ENCODE results near the gene HAL.

DNA sequence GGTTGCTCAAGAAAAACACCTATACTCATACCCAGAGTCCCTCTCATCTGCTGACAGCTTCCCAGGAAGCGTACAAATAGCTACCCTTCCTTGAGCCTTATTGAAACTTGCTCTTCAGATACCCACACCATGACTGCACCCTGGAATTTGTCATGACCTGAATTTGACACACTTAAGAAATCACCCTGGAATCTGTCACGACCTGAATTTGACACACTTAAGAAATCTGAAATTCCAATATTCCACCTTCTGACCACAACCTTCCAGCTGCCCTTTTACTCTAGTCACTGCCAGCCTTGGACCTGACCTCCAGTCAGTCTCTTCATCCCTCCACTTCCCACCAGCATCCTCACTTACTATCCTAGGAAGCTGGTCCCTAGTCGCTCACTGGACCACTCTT lies 1.1 kb upstream of the HAL start:
- no peak for TF ChIP-seq POLR2A (IDR thresholded peaks at IDR 0.05)
- TF ChIP-seq, protein P1, sequence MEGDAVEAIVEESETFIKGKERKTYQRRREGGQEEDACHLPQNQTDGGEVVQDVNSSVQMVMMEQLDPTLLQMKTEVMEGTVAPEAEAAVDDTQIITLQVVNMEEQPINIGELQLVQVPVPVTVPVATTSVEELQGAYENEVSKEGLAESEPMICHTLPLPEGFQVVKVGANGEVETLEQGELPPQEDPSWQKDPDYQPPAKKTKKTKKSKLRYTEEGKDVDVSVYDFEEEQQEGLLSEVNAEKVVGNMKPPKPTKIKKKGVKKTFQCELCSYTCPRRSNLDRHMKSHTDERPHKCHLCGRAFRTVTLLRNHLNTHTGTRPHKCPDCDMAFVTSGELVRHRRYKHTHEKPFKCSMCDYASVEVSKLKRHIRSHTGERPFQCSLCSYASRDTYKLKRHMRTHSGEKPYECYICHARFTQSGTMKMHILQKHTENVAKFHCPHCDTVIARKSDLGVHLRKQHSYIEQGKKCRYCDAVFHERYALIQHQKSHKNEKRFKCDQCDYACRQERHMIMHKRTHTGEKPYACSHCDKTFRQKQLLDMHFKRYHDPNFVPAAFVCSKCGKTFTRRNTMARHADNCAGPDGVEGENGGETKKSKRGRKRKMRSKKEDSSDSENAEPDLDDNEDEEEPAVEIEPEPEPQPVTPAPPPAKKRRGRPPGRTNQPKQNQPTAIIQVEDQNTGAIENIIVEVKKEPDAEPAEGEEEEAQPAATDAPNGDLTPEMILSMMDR (IDR thresholded peaks at IDR 0.05) = no peak
